NCI-H2196 (cell line): ENCODE results near the gene MYRIP.

Experiments
- DNase-seq: peaks from one replicate; lab custom pipeline; 2025; ENCODE audit not compliant: unreplicated experiment; lab: John Stamatoyannopoulos, UW

MYRIP gene

DNA sequence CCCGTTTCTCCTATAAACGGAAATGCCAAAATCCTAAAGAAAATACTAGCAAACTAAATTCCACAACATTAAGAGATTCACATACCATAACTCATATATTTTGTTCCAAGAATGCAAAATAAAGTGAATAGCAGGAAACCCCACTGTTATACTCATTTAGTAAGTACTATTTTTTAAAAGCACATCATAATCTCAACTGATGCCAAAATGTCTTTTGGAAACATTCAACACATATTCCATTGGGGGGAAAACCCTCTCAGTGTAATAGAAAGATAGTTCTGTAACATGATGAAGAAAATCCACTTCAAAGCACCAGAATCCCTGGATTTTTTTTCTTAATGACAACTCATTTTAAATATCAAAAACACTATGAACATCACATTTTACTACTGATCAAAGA, 407.1 kb downstream of the MYRIP start:
- DNase-seq: no peak

DNA sequence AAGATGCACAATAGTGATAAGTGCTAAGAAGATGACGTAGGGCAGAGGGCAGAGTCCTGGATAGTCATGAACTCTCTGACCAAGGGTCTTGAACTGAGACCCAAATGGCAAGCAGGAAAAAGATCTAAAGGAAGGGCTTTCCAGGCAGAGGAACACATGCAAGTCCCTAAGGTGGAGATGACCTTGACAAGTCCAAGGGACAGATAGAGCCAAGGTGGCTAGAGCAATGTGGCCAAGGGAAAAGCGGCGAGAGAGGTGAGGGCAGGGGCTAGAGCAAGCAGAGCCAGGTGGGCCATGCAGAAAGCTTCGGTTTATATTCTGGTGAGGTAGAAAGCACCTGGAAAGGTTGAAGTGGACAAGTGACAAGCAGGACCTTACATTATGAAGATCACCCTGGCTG, 414.4 kb downstream of the MYRIP start:
- no peak for DNase-seq

DNA sequence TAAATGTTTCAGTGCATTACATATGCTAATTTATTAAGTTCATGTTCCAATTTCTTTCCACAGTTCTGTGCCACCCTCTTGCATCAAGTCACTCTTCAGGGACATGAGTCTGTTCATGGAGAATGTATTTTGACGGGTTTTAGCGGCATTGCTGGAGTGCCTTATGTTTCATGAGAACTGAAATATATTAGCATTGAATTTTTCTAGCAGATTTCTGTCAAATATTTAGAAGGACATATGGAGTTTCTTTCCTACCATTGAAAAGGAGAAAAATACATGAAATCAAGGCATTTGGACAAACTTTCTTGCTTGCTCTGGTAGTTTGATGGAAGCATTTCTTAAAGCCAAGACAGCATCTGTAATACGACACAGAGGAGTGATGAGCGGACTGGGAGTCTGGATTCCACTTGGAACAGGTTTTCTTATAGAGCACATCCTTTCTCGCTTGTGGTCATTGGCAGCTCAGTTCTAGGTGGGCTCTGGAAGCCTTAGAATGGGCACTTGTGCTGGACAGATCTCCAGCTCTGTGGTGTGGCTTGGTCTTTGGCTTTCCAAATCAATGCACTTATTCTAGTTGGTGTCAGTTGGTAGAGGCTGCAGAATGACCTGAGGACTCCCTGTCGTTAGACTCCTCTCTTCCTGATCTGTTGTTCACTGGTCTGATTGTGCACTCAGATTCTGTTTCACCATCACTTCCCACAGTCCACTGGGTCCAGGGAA, 415.5 kb downstream of the MYRIP start:
- DNase-seq: no peak

GRCh38 chr3:40226636-40227035, 417.2 kb downstream of the MYRIP start:
- DNase-seq: no peak

GRCh38 chr3:40228792-40229350, 419.5 kb downstream of the MYRIP start:
- no peak for DNase-seq

DNA sequence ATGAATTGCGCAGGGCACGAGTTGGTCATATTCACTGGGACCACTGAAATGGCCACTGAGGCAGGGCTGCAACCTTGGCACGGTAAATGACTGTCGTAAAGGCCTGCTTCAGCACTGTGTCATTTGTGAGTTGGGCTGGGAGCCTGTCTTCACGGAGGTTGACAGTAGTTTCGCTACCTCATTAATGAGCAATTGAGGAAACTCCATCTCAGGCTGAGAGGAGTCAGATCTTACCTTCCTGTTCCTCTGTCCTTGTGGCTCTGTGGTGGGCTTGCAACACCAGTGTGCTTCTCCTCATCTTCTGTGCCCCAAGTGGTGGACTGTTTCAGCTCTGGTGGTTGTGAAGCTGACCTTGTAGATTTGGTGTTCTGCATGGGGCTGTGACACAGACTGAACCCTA, 420.0 kb downstream of the MYRIP start:
- no peak for DNase-seq

GRCh38 chr3:40229963-40230362, 420.6 kb downstream of the MYRIP start:
- no peak for DNase-seq

DNA sequence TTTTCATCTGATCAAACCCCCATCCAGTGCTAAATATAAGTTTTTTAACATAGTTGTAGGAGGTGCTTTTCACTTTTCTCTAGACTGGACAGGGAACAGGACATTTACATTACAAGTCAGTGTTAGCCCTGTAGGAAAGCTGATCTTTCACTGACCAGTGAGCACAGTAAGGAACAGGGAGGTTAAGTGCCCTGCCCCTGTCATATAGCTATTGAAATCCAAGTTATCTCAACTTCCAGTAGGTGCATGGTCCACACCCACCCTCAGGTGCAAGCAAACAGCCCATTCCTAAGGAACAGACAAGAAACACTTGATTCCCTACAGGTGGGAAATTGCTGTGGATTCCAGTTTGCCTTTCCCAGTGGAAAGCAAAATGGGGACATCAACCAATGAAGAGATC, 421.0 kb downstream of the MYRIP start:
- no peak for DNase-seq

DNA sequence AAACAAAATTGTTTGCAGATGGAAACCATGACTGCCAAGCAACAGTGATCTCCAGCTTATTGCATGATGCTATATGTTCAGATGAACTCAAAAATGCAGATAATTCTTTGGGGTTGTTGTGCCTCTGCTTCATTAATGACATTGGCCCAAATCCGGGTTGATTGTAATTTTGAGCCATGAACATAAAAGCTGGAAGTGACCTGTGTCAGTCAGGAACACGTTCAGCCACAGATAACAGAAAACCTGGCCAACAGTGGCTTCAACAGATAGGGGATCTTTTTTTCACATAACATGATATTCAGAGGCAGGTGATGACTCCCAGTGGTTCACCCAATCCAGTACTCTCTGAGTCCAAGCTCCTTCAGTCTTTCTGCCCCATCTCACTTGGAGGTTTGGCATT, 423.2 kb downstream of the MYRIP start:
- DNase-seq: no peak

GRCh38 chr3:40237159-40237558, 427.8 kb downstream of the MYRIP start:
- DNase-seq: no peak

- DNase-seq: no peak
These were observed 428.6 kb downstream of the MYRIP start for GRCh38 chr3:40237889-40238571.

DNA sequence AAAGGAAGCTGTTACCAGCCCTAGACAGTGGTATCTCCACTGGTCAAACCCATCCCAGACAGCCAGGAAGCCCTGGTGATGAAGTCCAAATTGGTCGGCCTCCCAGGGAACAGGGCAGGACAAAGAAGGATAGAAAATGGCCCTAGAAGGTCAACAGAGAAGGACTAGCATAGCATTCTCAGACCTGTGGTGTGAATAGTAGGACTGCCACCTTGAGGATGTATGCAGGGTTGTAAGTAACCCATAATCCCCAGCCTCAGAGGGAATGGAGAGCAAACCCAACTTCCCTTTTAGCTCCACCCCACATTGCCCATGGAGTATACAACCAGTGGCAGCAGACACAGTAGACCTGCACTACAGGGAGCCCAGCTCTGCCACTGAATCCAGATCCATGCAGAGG, 431.5 kb downstream of the MYRIP start:
- DNase-seq: no peak

DNA sequence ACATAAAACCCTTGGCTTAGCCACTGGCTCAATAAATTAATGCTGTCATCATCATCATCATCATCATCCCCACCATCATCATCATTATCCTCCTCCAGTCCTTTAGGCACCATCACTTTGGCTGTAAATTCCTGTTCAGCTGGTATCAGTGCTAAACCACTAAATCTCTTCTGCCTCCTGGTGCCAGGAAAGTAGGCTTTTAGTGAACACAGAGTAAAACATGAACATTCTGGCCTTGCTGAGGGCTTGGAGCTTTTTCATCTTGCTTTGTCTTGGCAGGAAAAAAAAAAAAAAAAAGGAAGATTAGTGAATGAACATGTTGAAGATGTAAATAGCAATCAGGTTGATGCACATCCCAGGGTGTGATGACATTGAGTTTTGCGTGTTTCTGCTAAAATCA, 432.8 kb downstream of the MYRIP start:
- no peak for DNase-seq

DNA sequence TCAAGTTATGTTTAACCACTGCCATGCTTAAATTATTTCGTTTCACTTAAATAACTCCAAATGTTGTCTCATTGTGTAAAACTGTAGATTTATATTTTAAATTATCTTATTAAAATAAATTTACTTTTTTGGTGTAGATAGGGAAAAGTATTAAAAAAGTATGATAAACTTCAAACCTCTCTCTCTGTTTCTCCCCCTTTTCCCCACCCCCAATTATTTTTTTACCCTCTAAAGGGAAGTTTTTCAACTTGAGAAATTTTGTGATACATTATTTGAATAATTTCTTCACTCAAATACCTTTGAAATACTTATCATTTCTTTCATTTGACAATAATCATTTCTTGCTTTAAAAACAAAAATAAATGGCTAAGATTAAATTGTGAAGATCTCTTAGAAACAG, 433.2 kb downstream of the MYRIP start:
- no peak for DNase-seq

GRCh38 chr3:40243056-40243455, 433.6 kb downstream of the MYRIP start:
- no peak for DNase-seq

GRCh38 chr3:40247714-40248454, 438.5 kb downstream of the MYRIP start:
- DNase-seq: no peak

DNA sequence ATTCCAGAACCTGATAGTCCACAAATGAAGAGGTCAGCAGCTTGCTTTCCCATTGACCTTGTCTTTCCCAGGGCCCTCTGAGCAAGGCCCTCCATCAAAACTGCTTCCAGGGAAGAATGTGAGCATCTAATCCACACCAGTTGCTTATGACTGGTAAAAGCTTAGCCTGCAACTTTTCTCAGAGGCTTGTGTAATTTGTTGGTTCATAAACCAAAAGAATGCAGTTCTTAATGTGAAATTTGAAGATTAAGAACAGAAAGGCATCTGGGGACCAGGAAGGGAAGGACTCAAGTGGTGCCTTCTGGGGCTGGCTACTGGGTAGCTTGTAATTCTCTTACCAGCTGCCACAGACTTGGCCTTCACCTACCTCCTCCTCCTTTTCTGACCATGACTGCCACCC, 439.2 kb downstream of the MYRIP start:
- no peak for DNase-seq

GRCh38 chr3:40249168-40249567, 439.8 kb downstream of the MYRIP start:
- no peak for DNase-seq

DNA sequence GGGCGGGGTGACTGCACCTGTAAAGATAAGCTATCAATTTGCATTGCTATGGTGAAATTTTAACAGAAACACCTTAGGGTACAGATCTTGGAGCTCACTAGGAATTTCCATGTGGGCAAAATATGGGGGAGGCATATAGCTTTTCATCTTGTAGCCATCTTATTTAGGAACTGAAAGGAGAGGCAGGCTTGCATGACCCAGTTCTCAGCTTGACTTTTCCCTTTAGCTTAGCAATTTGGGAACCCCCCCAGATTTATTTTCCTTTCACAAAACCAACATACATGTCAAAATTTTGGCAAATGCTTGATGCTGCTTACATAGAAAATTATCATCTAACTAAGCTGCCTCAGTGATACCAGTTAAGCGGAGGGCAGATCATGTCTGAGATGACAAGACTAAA, 445.1 kb downstream of the MYRIP start:
- no peak for DNase-seq

DNA sequence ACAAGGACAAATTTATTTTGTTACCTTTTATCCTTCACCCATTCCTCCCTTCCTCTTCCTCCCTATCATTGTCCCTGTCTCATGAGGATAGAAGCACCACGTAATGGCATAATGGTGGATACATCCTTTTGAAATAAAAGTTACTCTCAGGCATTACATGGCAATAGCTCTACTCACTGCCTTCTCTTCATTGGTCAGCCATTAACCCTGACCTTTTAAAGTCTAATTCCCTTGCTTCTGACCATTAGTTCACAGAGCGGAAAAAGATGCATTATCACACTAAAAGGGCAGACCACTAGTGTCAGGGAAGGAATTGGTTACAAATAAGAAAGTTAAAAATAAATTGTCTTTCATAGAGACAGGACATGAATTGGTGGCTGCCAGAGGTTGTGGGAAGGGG, 445.5 kb downstream of the MYRIP start:
- DNase-seq: no peak

DNA sequence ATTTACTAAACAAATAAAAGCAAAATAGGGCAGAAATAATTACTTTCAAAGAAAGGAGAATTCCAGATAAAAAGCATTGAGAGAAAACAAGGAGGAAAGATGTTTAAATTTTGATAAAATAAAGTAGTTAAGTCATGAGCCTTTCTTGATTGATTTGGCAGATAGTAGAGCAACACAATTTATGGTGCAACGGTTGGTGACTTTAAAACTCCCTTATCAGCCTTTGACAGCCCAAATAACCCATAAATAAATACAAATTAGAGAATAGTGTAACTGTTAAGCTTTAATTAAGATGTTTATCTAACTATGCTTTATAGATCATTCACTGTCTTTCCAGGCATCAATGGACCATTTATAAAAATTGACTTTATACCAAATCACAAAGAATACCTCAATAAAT, 446.1 kb downstream of the MYRIP start:
- DNase-seq: no peak

DNA sequence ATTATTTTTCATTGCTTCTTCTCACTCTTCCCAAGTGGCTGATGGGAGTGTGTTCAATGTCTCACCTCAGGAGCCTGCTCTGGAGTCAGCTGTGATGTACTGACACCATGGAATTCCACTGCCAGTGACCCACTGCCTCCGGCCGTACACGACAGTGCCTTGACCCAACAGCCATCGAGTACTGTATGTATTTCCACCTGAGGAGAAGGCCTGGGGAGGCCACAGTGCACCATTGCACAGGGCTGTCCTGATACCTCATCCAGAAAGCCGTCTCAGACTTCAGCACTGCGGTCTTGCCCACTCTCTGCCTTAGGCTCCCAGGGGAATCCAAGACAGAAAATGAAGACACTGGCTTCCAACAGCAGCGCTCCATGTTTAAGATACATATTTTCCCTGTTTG, 448.7 kb downstream of the MYRIP start:
- no peak for DNase-seq
